Measurements from ENCODE around the gene UNC50.
A peak's percentile ranks its signal among the peaks of the same experiment; 100 is the strongest.
"Not testable (repeated sequence)": the region's sequence is repeated elsewhere in the genome, so short reads cannot be mapped to it uniquely, and the experiment has no call there.

The UNC50 gene

DNA sequence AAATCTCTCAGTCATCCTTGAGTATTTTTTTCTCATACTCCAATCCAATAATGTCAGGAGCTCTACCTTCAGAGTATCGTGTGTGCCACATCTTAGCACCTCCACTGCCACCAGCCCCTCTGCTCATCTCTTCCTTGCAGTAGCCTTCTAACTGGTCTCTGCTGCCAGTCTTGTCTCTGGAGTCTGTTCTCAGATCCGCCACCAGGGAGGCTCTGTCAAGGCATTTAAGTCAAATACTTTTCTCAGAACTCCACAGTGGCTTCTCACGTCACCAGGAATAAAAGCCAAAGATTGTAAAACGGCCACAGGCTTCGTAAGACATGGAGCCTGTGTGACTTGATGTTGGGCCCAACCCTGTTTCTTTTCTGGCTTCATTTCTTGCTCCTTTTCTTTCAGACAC lies 7.1 kb downstream of the UNC50 start:
- no peak for DNase-seq

GRCh38 chr2:98617149-98617548 lies 8.8 kb downstream of the UNC50 start:
- no peak for DNase-seq

GRCh38 chr2:98623657-98624056 lies 15.3 kb downstream of the UNC50 start:
- DNase-seq, result no peak

DNA sequence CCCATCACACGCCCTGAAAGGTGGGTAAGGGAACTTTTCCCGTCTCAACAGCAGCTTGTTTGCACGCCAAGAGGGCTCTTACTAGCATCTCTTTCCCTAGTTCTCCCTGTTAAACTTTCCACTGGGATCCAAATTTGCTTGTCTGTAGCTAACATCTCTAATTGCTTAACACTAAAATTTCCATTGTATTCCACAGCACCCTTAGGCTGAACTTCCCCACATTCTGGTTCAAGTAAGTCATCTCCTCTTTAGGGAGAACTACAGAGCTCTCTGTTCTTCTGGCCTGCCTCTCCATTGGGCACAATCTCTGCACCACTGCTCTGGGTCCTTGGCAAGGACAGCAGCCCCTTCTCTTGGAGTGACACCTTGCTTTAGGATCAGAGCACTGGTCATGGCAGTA lies 24.0 kb downstream of the UNC50 start:
- DNase-seq, result no peak

DNA sequence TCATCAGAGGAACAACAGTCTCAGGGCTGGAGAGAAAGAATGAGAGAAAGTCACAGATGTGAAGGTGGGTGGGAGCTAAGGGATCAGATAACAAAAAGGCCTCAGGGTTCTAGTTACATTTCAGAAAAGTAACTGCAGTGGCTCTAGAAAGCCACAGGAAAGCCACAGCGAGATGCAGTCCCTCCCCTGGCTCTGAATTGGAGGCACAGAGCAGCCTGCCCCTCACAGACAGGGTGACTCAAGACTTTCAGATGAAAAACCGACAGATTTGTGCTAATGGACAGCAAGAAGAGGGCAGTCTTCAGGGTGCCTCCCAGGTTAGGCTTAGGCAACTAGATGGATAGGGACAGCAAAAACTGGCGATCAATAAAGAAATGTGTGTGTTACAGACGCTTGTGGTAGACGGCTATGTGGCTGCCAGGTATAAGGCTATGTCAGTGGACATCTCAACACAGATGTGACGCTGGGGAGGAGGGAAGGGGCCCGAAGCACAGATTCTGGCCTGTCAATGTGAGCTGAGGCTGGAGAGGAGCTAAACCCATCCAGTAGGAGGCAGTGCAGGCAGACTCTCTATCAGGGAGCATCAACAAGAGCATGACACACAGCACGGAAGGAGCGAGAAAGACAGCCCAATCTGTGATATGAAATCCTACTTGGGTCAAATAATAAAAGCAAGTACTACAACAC lies 26.2 kb downstream of the UNC50 start:
- no peak for DNase-seq

DNA sequence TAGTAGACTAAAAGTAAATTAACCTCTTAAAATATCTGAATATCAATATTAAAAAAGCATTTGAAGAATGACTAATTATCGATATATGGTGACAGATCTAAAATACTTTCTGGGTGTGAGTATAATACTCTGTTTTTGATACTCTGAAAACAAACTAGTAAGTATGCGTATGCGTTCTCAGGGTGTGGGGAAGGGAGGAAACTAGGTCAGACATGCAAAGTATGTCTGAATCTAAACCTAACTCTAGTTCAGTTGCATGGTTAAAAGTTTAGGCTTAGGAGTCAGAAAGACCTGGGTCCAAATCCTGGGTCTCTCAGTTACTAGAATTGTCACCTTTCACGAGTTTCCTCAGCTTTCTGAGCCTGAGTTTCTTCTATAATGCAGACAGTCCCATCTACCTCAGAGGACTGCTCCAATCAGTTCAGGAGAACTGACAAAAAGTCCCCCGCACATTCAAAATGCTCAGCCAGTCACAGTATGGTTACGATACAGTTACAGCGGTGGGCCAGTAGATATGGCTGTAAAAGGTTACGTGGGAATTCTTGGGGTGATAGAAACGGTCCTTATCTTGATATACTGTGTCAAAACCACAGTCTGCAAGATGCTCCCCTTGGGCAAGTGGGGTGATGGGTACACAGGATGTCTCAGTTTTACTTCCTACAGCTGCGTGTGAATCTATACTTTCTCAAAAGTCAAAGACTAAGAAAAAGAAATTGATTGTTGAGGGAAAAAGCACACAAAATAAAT lies 29.2 kb downstream of the UNC50 start:
- no peak for DNase-seq

DNA sequence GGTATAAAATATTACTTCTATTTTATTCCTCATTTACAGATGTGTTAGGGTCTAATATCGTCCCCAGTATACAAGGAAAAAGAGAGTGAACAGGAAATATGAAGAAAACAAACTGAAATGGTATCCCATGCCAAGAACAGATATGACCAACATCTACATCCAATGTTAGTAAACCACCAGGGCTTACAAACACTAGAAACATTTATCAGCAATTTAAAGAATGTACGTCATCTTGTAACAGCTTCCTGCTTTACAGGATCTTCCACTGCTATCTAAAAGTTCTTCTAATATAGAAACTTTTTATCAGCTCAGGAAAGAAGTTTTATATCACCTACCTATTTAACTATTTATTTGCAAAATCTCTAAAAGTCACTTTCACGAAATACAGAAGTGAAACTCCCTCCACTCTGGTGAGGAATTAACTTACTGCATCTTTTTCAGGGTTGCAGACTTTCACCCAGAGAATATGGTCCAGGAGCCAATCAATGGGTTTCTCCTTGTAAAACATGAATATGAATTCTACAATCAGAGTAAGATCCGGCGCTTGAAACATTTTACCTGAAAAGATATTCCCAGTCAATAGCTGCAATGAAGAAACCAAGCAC lies 35.2 kb downstream of the UNC50 start:
- no peak for DNase-seq

DNA sequence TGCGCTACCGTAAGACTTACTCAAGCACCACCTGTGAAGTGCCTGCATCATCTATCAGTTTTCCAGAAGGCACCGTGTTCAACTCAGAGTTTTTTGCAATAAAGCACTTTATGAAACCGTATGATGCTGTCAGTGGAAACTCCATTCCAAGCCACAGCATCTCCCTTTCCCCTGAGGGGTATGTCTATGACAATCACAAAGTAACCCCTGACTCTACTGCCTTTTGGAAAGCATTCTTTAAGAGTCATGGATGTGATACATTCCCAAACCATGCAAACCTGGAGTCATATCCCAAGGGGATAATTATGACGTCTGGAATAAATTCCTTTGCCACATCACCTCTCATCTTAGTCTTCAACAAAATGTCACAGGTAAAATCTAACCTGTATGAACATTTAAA lies 39.2 kb downstream of the UNC50 start:
- DNase-seq, result no peak

- no peak for DNase-seq
Observed at GRCh38 chr2:98648451-98648850, 40.1 kb downstream of the UNC50 start.

DNA sequence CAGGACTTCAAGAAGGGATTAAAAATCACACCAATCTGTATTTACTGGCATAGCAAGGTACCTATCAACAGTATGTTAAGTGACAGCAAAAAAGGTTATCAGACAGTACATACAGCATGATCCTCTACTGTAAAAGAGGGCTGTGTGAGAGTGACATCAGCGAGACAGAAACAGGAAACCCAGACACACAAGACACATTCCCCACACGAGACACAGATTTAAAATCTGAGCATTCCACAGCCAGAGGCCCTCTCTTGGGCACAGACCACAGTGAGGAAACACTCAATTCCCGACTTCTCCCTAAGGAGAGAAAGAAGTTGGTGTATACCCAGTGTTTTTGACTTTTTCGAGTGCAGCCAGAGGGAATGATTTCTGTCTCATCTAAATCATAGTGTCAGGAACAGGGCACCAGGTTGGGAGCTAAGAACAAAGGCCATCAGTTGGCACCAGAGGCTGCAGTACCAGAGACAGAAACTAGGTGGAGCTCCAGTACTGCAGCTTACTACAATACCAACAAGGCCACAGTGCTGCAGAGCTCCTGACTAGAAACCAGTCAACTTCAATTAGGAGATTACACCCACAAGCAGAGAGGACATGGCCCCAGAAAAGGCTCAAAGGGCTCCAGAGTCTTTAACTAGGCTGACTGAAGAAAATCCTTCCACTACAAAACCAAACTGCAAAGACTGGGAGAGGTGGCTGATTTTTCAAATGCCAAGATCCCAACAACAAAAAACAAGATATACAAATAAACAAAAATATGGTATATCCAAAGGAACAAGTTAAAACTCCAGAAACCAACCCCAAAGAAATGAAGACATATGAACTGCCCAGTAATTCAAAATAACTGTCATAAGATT lies 41.0 kb downstream of the UNC50 start:
- peak; percentile 93 for DNase-seq

DNA sequence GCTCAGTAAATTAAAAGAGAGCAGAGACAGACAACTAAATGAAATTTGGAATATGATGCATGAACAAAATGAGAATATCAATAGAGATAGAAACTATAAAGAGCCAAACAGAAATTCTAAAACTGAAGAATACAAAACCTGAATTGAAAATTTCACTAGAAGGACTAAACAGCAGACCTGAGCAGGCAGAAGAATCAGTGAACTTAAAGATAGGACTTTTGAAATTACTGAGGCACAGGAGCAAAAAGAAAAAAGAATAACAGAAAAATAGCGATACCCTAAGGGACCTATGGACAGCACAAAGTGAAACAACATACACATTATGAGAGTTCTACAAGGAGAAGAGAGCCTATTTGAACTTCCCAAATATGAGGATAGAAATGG lies 41.6 kb downstream of the UNC50 start:
- no peak for DNase-seq

DNA sequence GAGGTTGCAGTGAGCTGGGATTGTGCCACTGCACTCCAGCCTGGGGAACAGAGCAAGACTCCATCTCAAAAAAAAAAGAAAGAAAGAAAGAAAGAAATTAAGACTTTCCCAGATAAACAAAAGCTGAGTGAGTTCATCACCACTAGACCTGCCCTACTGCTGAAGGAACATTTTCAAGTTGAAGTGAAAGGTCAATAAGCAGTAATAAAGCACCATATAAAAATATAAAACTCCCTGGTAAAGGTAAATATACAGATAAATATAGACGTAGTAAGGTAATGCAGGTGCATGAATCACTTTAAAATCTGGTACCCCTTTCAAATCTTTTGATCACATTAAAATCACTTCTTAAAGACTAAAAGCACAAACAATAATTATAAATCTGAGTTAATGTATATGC lies 42.6 kb downstream of the UNC50 start:
- no peak for DNase-seq

- no peak for DNase-seq
Observed at GRCh38 chr2:98654699-98655495, 46.5 kb downstream of the UNC50 start.

GRCh38 chr2:98656800-98657199 lies 48.4 kb downstream of the UNC50 start:
- DNase-seq, result no peak

- no peak for DNase-seq
Observed at GRCh38 chr2:98658816-98659490, 50.6 kb downstream of the UNC50 start.

DNA sequence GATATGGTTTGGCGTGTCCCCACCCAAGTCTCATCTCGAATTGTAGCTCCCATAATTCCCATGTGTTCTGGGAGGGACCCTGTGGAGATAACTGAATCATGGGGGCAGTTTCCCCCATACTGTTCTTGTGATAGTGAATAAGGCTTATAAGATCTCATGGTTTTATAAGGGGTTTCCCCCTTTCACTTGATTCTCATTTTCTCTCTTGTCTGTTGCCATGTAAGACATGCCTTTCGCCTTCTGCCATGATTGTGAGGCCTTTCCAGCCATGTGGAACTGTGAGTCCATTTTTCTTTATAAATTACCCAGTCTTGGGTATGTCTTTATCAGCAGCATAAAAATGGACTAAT lies 51.1 kb downstream of the UNC50 start:
- not testable (repeated sequence) for DNase-seq

DNA sequence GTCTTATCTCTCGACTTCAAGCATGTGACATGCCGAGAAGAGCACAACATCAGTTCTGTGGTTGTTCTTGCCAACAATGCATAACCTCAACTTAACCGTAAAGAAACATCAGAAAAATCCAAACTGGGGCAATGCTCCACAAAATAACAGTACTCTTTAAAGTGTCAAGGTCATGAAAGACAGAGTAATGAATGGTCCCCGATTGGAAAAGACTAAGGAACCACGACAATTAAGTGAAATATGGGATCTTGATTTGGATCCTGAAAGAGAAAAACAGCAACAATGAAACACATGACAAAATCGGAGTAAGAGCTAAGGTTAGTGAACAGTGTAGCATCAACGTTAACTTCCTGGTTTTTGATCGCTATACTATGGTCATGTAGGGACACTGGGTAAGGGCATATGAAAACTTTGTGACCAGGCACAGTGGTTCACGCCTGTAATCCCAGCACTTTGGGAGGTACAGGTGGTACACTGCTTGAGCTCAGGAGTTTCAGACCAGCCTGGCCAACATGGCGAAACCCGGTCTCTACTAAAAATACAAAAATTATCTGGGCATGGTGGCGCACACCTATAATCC lies 55.2 kb downstream of the UNC50 start:
- no peak for DNase-seq

DNA sequence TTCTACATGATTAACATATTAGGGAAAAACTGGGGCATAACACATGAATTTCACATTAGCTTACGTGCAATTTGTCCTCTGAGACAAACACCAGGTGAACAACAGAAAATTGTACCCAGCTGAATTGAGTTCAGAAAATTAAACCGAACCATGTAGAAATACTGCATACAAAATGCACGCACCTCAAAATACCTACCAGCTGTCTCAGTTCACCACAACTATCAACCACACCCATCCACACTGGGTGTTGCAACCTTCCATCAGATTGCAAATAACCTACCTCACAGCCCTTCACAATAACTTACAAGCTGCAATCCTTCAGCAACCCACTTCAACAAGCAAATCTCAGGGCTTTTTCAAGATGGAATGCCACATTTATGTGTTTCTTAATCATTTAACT lies 55.9 kb downstream of the UNC50 start:
- DNase-seq, result no peak

DNA sequence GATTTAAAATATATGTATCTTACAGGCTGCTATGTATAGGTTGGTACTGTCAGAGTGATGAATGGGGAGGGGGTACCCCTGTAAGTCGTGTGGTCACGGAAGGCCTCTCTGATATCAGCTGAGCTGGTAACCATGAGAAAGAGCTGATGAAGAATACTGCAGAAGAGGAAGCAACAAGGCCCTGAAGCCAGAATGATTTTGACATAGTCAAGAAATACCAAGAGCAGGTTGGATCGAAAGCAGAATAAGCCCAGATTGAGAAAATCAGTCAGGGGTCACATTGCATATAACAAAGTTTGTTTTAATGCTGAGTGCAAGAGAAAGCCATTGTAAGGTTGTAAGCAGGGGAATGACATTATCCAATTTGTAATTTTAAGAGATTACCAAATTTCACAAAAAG lies 57.3 kb downstream of the UNC50 start:
- DNase-seq, result no peak

Measured in retina (tissue), 1 donor.